GM23338 (cell line): Measurements from ENCODE around the gene S100Z.

Source experiments
- CREB1 ChIP-seq: fragments of 250-450 bp; sonication (Bioruptor Pico); IDR thresholded peaks from 2 replicates; pipeline ENCODE4 v1.5.0; 2020; ENCODE audit warnings: low read depth, mild to moderate bottlenecking, moderate library complexity
- EZH2 ChIP-seq: fragments of 200-600 bp; sonication (generic); IDR thresholded peaks from one replicate; pipeline ENCODE4 v1.8.0; 2017; ENCODE audit warnings: antibody characterized with exemption, mild to moderate bottlenecking, low read depth; ENCODE audit not compliant: unreplicated experiment
- POLR2AphosphoS5 ChIP-seq: IDR thresholded peaks from 2 replicates; pipeline ENCODE4 v1.6.1; 2016; ENCODE audit warnings: antibody characterized with exemption, low read depth
- TF ChIP-seq, protein P1 (sequence below), 2 experiments: fragments of 200-600 bp in 1 of 2; sonication (generic) in 1 of 2; conservative IDR thresholded peaks; 2 replicates each; pipeline versions ENCODE4 v1.5.1 to v1.6.1; 2016 to 2017; ENCODE audit warnings: antibody characterized with exemption in 2 of 2, low read depth in 2 of 2, mild to moderate bottlenecking in 2 of 2, moderate library complexity in 1 of 2

DNA sequence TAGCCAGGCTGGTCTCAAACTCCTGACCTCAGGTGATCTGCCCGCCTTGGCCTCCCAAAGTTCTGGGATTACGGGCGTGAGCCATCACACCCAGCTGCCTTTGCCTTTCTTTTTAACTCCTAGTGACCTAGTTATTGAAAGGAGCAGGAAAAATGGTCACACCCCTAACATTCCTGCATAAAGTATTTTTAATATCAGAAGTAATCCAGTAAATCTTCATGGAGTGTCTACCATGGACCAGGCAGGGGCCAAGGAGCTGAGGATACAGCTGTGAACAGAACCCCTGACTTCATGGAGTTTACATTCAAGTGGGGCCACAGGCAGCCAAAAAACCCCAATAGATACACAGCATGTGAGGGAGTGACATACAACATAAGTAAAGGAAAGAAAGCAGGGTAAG is 49.2 kb upstream of the S100Z start:
- TF ChIP-seq, protein P1, sequence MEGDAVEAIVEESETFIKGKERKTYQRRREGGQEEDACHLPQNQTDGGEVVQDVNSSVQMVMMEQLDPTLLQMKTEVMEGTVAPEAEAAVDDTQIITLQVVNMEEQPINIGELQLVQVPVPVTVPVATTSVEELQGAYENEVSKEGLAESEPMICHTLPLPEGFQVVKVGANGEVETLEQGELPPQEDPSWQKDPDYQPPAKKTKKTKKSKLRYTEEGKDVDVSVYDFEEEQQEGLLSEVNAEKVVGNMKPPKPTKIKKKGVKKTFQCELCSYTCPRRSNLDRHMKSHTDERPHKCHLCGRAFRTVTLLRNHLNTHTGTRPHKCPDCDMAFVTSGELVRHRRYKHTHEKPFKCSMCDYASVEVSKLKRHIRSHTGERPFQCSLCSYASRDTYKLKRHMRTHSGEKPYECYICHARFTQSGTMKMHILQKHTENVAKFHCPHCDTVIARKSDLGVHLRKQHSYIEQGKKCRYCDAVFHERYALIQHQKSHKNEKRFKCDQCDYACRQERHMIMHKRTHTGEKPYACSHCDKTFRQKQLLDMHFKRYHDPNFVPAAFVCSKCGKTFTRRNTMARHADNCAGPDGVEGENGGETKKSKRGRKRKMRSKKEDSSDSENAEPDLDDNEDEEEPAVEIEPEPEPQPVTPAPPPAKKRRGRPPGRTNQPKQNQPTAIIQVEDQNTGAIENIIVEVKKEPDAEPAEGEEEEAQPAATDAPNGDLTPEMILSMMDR (conservative IDR thresholded peaks at IDR 0.05; ENCODE audit: low read depth in 2 of 2): no peak
- TF ChIP-seq EZH2 (no peak), CREB1 (no peak), POLR2AphosphoS5 (no peak)
